ENCODE measurements around the gene SFR1. TPM values are rescaled to one million over a fixed set of nuclear protein-coding genes. Genes with fewer than 3 reads are reported as not detected.

SFR1 gene
- total RNA-seq, 1 experiment from 2014 or later, result 11.6 TPM

DNA sequence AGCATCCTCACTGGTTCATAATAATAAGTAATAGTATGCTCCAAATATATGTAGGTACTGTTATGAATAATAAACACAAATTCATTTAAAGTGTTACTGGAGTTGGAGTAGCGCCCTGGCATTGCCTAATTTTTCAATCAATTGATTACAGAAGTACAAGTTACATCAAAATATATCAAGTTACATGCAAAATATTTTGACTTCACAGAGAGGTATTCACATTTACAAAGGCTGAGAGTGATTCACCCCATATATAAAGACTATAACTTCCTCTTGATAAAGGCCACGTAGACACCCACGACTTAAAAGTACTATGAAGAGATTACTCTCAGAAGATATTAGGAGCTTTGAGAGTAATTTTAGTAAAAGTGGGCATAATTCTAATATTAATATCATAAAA is 22.7 kb upstream of the SFR1 start:
- no peaks in the 10 kb centered on the region for H3K9me3 Mint-ChIP-seq (ENCODE audit: low read depth, unreplicated experiment)
- TF ChIP-seq, protein P1, sequence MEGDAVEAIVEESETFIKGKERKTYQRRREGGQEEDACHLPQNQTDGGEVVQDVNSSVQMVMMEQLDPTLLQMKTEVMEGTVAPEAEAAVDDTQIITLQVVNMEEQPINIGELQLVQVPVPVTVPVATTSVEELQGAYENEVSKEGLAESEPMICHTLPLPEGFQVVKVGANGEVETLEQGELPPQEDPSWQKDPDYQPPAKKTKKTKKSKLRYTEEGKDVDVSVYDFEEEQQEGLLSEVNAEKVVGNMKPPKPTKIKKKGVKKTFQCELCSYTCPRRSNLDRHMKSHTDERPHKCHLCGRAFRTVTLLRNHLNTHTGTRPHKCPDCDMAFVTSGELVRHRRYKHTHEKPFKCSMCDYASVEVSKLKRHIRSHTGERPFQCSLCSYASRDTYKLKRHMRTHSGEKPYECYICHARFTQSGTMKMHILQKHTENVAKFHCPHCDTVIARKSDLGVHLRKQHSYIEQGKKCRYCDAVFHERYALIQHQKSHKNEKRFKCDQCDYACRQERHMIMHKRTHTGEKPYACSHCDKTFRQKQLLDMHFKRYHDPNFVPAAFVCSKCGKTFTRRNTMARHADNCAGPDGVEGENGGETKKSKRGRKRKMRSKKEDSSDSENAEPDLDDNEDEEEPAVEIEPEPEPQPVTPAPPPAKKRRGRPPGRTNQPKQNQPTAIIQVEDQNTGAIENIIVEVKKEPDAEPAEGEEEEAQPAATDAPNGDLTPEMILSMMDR (IDR thresholded peaks at IDR 0.05; ENCODE audit: unreplicated experiment), result no peak
- H3K4me1 Mint-ChIP-seq (ENCODE audit: low read depth, unreplicated experiment), result no peaks in the 10 kb centered on the region
- CTCF ChIA-PET, result no interaction called here
- DNase-seq, result no peak
- BruUV-seq (replicated peaks), result no TSS peak
- H3K27ac Mint-ChIP-seq (ENCODE audit: unreplicated experiment), result no peak overlapping the region
- intact Hi-C loops (cut with micrococcal nuclease; ENCODE audit: unreplicated experiment), result no loop called here
- H3K27me3 Mint-ChIP-seq (ENCODE audit: unreplicated experiment), result no peaks in the 10 kb centered on the region
- no peak overlapping the region for H3K4me3 Mint-ChIP-seq (ENCODE audit: low read depth, unreplicated experiment)
- no peaks in the 10 kb centered on the region for H3K36me3 Mint-ChIP-seq (ENCODE audit: insufficient read depth, unreplicated experiment)

DNA sequence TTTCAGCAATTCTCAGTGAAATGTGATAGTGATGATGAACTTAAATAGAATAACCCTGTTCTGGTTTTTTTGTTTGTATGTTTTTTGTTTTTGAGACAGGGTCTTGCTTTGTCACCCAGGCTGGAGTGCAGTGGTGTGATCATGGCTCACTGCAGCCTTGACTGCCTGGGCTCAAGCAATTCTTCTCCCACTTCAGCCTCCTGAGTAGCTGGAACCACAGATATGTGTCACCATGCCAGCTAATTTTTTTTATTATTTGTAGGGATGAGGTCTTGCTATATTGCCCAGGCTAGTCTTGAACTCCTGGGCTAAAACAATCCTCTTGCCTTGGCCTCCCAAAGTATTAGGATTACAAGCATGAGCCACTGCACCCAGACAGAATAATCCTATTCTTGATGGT is 22.0 kb upstream of the SFR1 start:
- TF ChIP-seq, protein P1 (IDR thresholded peaks at IDR 0.05; ENCODE audit: unreplicated experiment), result no peak
- no peak for DNase-seq
- Mint-ChIP-seq H3K36me3 (ENCODE audit: insufficient read depth, unreplicated experiment) (no peaks in the 10 kb centered on the region), H3K9me3 (ENCODE audit: low read depth, unreplicated experiment) (no peaks in the 10 kb centered on the region), H3K27me3 (ENCODE audit: unreplicated experiment) (no peaks in the 10 kb centered on the region), H3K27ac (ENCODE audit: unreplicated experiment) (no peak overlapping the region), H3K4me3 (ENCODE audit: low read depth, unreplicated experiment) (no peak overlapping the region), H3K4me1 (ENCODE audit: low read depth, unreplicated experiment) (no peaks in the 10 kb centered on the region)
- intact Hi-C loops (cut with micrococcal nuclease; ENCODE audit: unreplicated experiment), result no loop called here
- CTCF ChIA-PET, result no interaction called here
- no TSS peak for BruUV-seq (replicated peaks)

DNA sequence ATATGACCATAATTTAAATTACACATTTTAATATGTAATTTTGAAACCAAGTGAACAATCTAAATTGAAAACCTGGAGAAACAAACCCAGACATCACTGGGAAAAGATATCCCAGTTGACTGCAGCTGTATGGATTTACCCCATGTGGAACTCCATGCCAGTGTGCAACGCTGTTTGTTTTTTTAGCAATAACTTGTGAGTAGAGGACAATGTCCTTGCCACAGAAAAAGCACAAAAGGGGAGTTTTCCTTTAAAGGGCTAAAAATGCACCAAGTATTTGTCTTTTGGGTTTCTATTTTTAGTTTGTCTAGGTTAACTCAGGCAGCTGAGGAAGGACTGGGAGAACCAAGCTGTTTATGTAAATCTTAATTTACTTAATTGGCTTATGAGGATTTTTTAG is 21.2 kb upstream of the SFR1 start:
- CTCF ChIA-PET, result no interaction called here
- Mint-ChIP-seq H3K4me3 (ENCODE audit: low read depth, unreplicated experiment) (no peak overlapping the region), H3K4me1 (ENCODE audit: low read depth, unreplicated experiment) (no peaks in the 10 kb centered on the region), H3K27ac (ENCODE audit: unreplicated experiment) (no peak overlapping the region), H3K9me3 (ENCODE audit: low read depth, unreplicated experiment) (no peaks in the 10 kb centered on the region), H3K27me3 (ENCODE audit: unreplicated experiment) (no peaks in the 10 kb centered on the region), H3K36me3 (ENCODE audit: insufficient read depth, unreplicated experiment) (no peaks in the 10 kb centered on the region)
- TF ChIP-seq, protein P1 (IDR thresholded peaks at IDR 0.05; ENCODE audit: unreplicated experiment), result no peak
- no peak for DNase-seq
- intact Hi-C loops (cut with micrococcal nuclease; ENCODE audit: unreplicated experiment), result no loop called here
- no TSS peak for BruUV-seq (replicated peaks)

DNA sequence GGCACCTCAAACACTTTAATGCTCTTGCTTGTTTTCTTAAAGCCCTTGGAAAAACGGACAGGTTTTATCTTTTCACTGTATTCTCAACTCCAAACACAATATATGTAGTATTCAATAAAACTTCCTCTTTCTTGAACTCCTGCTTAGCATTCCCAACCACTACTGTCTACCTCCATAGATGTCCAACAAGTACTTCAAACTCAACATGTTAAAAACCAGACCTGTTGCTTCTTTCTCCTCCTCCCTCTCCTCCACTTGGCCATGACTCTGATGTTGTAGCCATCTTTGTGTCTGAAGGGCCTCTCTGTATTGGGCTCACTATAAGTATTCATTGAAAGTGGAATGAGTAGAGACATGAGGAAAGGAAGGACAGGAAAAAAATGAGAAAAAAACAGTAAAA is 20.1 kb upstream of the SFR1 start:
- no peak overlapping the region for H3K27ac Mint-ChIP-seq (ENCODE audit: unreplicated experiment)
- intact Hi-C loops (cut with micrococcal nuclease; ENCODE audit: unreplicated experiment), result no loop called here
- no peak overlapping the region for H3K4me3 Mint-ChIP-seq (ENCODE audit: low read depth, unreplicated experiment)
- TF ChIP-seq, protein P1 (IDR thresholded peaks at IDR 0.05; ENCODE audit: unreplicated experiment), result no peak
- H3K9me3 Mint-ChIP-seq (ENCODE audit: low read depth, unreplicated experiment), result no peaks in the 10 kb centered on the region
- no peak for DNase-seq
- no peaks in the 10 kb centered on the region for H3K36me3 Mint-ChIP-seq (ENCODE audit: insufficient read depth, unreplicated experiment)
- CTCF ChIA-PET, result no interaction called here
- no peaks in the 10 kb centered on the region for H3K27me3 Mint-ChIP-seq (ENCODE audit: unreplicated experiment)
- H3K4me1 Mint-ChIP-seq (ENCODE audit: low read depth, unreplicated experiment), result no peaks in the 10 kb centered on the region
- no TSS peak for BruUV-seq (replicated peaks)

DNA sequence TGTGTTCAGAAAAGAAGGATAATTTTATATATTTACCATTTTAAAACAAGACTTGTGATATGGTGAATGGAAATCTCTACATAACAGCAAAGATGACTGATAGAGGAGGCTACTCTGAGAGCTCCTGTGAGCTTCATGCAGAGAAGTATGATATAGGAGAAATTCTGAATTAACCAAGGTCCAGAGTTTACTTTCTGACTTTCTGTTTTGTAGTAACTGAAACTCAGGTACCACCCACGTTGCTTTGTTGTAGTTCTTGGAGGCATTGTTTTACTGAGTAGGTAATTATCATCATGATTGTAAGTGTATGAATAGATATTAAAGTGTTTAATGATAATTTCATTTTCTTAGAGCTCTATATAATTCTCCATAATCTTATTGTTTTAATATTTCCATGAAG is 18.0 kb upstream of the SFR1 start:
- no peaks in the 10 kb centered on the region for H3K27me3 Mint-ChIP-seq (ENCODE audit: unreplicated experiment)
- H3K4me1 Mint-ChIP-seq (ENCODE audit: low read depth, unreplicated experiment), result no peaks in the 10 kb centered on the region
- no peak overlapping the region for H3K27ac Mint-ChIP-seq (ENCODE audit: unreplicated experiment)
- DNase-seq, result no peak
- intact Hi-C loops (cut with micrococcal nuclease; ENCODE audit: unreplicated experiment), result no loop called here
- H3K9me3 Mint-ChIP-seq (ENCODE audit: low read depth, unreplicated experiment), result no peaks in the 10 kb centered on the region
- TF ChIP-seq, protein P1 (IDR thresholded peaks at IDR 0.05; ENCODE audit: unreplicated experiment), result no peak
- no peak overlapping the region for H3K4me3 Mint-ChIP-seq (ENCODE audit: low read depth, unreplicated experiment)
- no TSS peak for BruUV-seq (replicated peaks)
- CTCF ChIA-PET, result no interaction called here
- H3K36me3 Mint-ChIP-seq (ENCODE audit: insufficient read depth, unreplicated experiment), result no peaks in the 10 kb centered on the region

Measured in Calu3 (cell line).